Measurements from ENCODE around the gene C14orf132. TPM values are rescaled to one million over a fixed set of nuclear protein-coding genes. Genes with fewer than 3 reads are reported as not detected.

C14orf132 gene
- total and polyA plus RNA-seq, 9 of the 15 experiments (the other 6 are each of a cell fraction or from before 2014, with no cell fraction given) = not detected

DNA sequence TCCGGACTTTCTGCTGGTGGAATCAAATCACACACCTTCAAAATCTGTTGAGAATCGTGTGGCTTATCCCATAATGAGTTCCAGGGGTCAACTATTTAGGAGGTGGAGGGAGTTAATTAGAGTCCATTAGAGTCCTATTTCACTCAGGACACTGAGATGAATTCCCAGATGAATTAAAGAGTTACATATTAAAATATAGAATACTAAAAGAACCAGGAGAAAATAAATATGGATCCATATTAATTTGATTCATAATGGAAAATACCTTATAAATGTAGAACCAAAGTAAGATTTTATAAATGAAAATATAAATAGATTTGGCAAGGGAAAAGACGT is 44.6 kb upstream of the C14orf132 start:
- H3K36me3 ChIP-seq (ENCODE audit: control insufficient read depth, insufficient read depth, low read length) = no peaks in the 10 kb centered on the region
- DNase-seq (ENCODE audit: extremely low read depth in 1 of 4, low spot score in 3 of 4) (no peak), ATAC-seq (no peak), FAIRE-seq (no peak)
- WGBS (ENCODE audit: insufficient coverage, low coverage, missing lambda C conversion rate) = 3% methylated on average over 3 of the region's 3 CpGs
- no peak overlapping the region for H3K9ac ChIP-seq (ENCODE audit: insufficient read depth in 1 of 2, low read depth in 2 of 2, low read length in 2 of 2)
- in situ Hi-C loops (cut with MboI) = loop anchor here (5.0 kb wide), 1 partner anchor 427 kb away; no protein-coding TSS in a partner anchor
- H3K79me2 ChIP-seq (ENCODE audit: control insufficient read depth, insufficient read depth, low read length) = no peaks in the 10 kb centered on the region
- TF ChIP-seq CBX8 (IDR thresholded peaks at IDR 0.05; ENCODE audit: borderline replicate concordance, extremely low read depth, low read depth, low read length, poor library complexity, severe bottlenecking) (no peak), PHB (CRISPR knock-in tag; IDR thresholded peaks at IDR 0.05) (no peak), MAFF (IDR thresholded peaks at IDR 0.05; ENCODE audit: low read length) (no peak), SRSF1 (IDR thresholded peaks at IDR 0.05; ENCODE audit: low read depth, low read length) (no peak), POLR2B (IDR thresholded peaks at IDR 0.05; ENCODE audit: low read depth, partially characterized antibody) (no peak), PURB (CRISPR knock-in tag; IDR thresholded peaks at IDR 0.05; ENCODE audit: low read depth) (no peak), SRSF7 (optimal IDR thresholded peaks at IDR 0.05; ENCODE audit: low read depth, low read length) (no peak), SMAD4 (CRISPR knock-in tag; conservative IDR thresholded peaks at IDR 0.05) (no peak), HNRNPL (IDR thresholded peaks at IDR 0.05; ENCODE audit: low read depth, low read length) (no peak)
- TF ChIP-seq, protein P1, sequence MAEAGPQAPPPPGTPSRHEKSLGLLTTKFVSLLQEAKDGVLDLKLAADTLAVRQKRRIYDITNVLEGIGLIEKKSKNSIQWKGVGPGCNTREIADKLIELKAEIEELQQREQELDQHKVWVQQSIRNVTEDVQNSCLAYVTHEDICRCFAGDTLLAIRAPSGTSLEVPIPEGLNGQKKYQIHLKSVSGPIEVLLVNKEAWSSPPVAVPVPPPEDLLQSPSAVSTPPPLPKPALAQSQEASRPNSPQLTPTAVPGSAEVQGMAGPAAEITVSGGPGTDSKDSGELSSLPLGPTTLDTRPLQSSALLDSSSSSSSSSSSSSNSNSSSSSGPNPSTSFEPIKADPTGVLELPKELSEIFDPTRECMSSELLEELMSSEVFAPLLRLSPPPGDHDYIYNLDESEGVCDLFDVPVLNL (CRISPR knock-in tag; IDR thresholded peaks at IDR 0.05; ENCODE audit: low read depth) = no peak
- TF ChIP-seq, protein P2, sequence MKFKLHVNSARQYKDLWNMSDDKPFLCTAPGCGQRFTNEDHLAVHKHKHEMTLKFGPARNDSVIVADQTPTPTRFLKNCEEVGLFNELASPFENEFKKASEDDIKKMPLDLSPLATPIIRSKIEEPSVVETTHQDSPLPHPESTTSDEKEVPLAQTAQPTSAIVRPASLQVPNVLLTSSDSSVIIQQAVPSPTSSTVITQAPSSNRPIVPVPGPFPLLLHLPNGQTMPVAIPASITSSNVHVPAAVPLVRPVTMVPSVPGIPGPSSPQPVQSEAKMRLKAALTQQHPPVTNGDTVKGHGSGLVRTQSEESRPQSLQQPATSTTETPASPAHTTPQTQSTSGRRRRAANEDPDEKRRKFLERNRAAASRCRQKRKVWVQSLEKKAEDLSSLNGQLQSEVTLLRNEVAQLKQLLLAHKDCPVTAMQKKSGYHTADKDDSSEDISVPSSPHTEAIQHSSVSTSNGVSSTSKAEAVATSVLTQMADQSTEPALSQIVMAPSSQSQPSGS (CRISPR knock-in tag; IDR thresholded peaks at IDR 0.05) = no peak
- TF ChIP-seq, protein P3, sequence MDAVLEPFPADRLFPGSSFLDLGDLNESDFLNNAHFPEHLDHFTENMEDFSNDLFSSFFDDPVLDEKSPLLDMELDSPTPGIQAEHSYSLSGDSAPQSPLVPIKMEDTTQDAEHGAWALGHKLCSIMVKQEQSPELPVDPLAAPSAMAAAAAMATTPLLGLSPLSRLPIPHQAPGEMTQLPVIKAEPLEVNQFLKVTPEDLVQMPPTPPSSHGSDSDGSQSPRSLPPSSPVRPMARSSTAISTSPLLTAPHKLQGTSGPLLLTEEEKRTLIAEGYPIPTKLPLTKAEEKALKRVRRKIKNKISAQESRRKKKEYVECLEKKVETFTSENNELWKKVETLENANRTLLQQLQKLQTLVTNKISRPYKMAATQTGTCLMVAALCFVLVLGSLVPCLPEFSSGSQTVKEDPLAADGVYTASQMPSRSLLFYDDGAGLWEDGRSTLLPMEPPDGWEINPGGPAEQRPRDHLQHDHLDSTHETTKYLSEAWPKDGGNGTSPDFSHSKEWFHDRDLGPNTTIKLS (IDR thresholded peaks at IDR 0.05; ENCODE audit: borderline replicate concordance, low read depth) = no peak
- H3K9me1 ChIP-seq (ENCODE audit: control insufficient read depth, insufficient read depth, low read length) = no peaks in the 10 kb centered on the region
- ChIA-PET CTCF (ENCODE audit: low intra/inter-chr PET ratio) (interaction anchor here (1.1 to 2.1 kb wide), 2 partner anchors 301 to 433 kb away, joined by 4 to 18 read pairs; no protein-coding TSS in a partner anchor), POLR2A (no interaction called here)
- no TSS peak for BruUV-seq (replicated peaks)
- H4K20me1 ChIP-seq (replicated peaks; ENCODE audit: control insufficient read depth, insufficient read depth, low read length) = no peaks in the 10 kb centered on the region
- H3K4me1 ChIP-seq (replicated peaks in 1 of 2; ENCODE audit: control insufficient read depth in 2 of 2, insufficient read depth in 2 of 2, low read length in 2 of 2) = no peaks in the 10 kb centered on the region
- H2AFZ ChIP-seq (ENCODE audit: low read depth, low read length) = no peak overlapping the region
- H3K27ac ChIP-seq (ENCODE audit: extremely low read depth, low read depth, low read length) = no peak overlapping the region
- no peaks in the 10 kb centered on the region for H3K27me3 ChIP-seq (ENCODE audit: control insufficient read depth in 2 of 2, insufficient read depth in 2 of 2, low read length in 2 of 2)
- H3K4me3 ChIP-seq = no peak overlapping the region
- intact Hi-C loops (cut with micrococcal nuclease) = loop anchor here (1.0 to 2.0 kb wide), 3 partner anchors 386 to 433 kb away; no protein-coding TSS in a partner anchor
- H3K4me2 ChIP-seq (ENCODE audit: insufficient read depth, low read length) = no peak overlapping the region
- H3K9me3 ChIP-seq (replicated peaks; ENCODE audit: control insufficient read depth, insufficient read depth, low read depth, low read length) = no peaks in the 10 kb centered on the region
